Measurements from ENCODE around the gene TBC1D21. TPM values are rescaled to one million over a fixed set of nuclear protein-coding genes. Genes with fewer than 3 reads are reported as not detected.
A peak's percentile ranks its signal among the peaks of the same experiment; 100 is the strongest.

Gene TBC1D21
- total RNA-seq, 2 experiments from 2014 or later, result not detected

- no peak for ATAC-seq
- H3K4me1 Mint-ChIP-seq (ENCODE audit: low read depth), result peaks cover under 1% of the 10 kb centered on the region
- ChIA-PET POLR2A (no interaction called here), CTCF (interaction anchor here (1.4 kb wide), 1 partner anchor 8 kb away, joined by 9 read pairs; no protein-coding TSS in a partner anchor)
- H3K36me3 Mint-ChIP-seq (ENCODE audit: low read depth), result no peaks in the 10 kb centered on the region
- H3K27ac Mint-ChIP-seq, result no peak overlapping the region
- H3K27me3 Mint-ChIP-seq (ENCODE audit: low read depth), result peaks cover 39% of the 10 kb centered on the region
- no peak overlapping the region for H3K4me3 Mint-ChIP-seq
- H3K9me3 Mint-ChIP-seq (ENCODE audit: insufficient read depth), result no peaks in the 10 kb centered on the region
- DNase-seq, result no peak
These were observed 7.5 kb upstream of the TBC1D21 start for GRCh38 chr15:73865904-73866303.

GRCh38 chr15:73866481-73866880 is 6.9 kb upstream of the TBC1D21 start:
- Mint-ChIP-seq H3K27ac (no peak overlapping the region), H3K27me3 (ENCODE audit: low read depth) (peaks cover 45% of the 10 kb centered on the region), H3K4me1 (ENCODE audit: low read depth) (peaks cover 2% of the 10 kb centered on the region), H3K36me3 (ENCODE audit: low read depth) (no peaks in the 10 kb centered on the region), H3K9me3 (ENCODE audit: insufficient read depth) (no peaks in the 10 kb centered on the region), H3K4me3 (no peak overlapping the region)
- CTCF ChIA-PET, result interaction anchor here (1.4 kb wide), 1 partner anchor 8 kb away, joined by 9 read pairs; no protein-coding TSS in a partner anchor
- POLR2A ChIA-PET, result no interaction called here
- DNase-seq, result no peak
- no peak for ATAC-seq

GRCh38 chr15:73866881-73867410 is 6.4 kb upstream of the TBC1D21 start:
- Mint-ChIP-seq H3K4me3 (no peak overlapping the region), H3K27me3 (ENCODE audit: low read depth) (peaks cover 43% of the 10 kb centered on the region), H3K4me1 (ENCODE audit: low read depth) (peaks cover 2% of the 10 kb centered on the region), H3K27ac (no peak overlapping the region), H3K9me3 (ENCODE audit: insufficient read depth) (no peaks in the 10 kb centered on the region), H3K36me3 (ENCODE audit: low read depth) (no peaks in the 10 kb centered on the region)
- POLR2A ChIA-PET, result no interaction called here
- DNase-seq (no peak), ATAC-seq (no peak)
- CTCF ChIA-PET, result no interaction called here

GRCh38 chr15:73867426-73867825 is 5.9 kb upstream of the TBC1D21 start:
- Mint-ChIP-seq H3K27me3 (ENCODE audit: low read depth) (peaks cover 41% of the 10 kb centered on the region), H3K4me3 (no peak overlapping the region), H3K4me1 (ENCODE audit: low read depth) (peaks cover 2% of the 10 kb centered on the region), H3K27ac (no peak overlapping the region), H3K36me3 (ENCODE audit: low read depth) (no peaks in the 10 kb centered on the region), H3K9me3 (ENCODE audit: insufficient read depth) (no peaks in the 10 kb centered on the region)
- CTCF ChIA-PET, result no interaction called here
- DNase-seq, result no peak
- POLR2A ChIA-PET, result no interaction called here
- no peak for ATAC-seq

GRCh38 chr15:73867956-73868355 is 5.4 kb upstream of the TBC1D21 start:
- no peak for ATAC-seq
- DNase-seq, result no peak
- ChIA-PET CTCF (interaction anchor here (1.4 kb wide), 1 partner anchor 39 kb away, joined by 5 read pairs; no protein-coding TSS in a partner anchor), POLR2A (no interaction called here)
- no peaks in the 10 kb centered on the region for H3K36me3 Mint-ChIP-seq (ENCODE audit: low read depth)
- no peak overlapping the region for H3K4me3 Mint-ChIP-seq
- H3K9me3 Mint-ChIP-seq (ENCODE audit: insufficient read depth), result no peaks in the 10 kb centered on the region
- peaks cover 2% of the 10 kb centered on the region for H3K4me1 Mint-ChIP-seq (ENCODE audit: low read depth)
- no peak overlapping the region for H3K27ac Mint-ChIP-seq
- H3K27me3 Mint-ChIP-seq (ENCODE audit: low read depth), result peaks cover 44% of the 10 kb centered on the region

GRCh38 chr15:73869216-73869995 is 4.0 kb upstream of the TBC1D21 start:
- DNase-seq (no peak), ATAC-seq (no peak)
- POLR2A ChIA-PET, result no interaction called here
- no peak overlapping the region for H3K4me3 Mint-ChIP-seq
- peaks cover 2% of the 10 kb centered on the region for H3K4me1 Mint-ChIP-seq (ENCODE audit: low read depth)
- no peak overlapping the region for H3K27ac Mint-ChIP-seq
- H3K36me3 Mint-ChIP-seq (ENCODE audit: low read depth), result no peaks in the 10 kb centered on the region
- no peaks in the 10 kb centered on the region for H3K9me3 Mint-ChIP-seq (ENCODE audit: insufficient read depth)
- peaks cover 39% of the 10 kb centered on the region for H3K27me3 Mint-ChIP-seq (ENCODE audit: low read depth)
- CTCF ChIA-PET, result interaction anchor here (1.4 kb wide), 1 partner anchor 38 kb away, joined by 5 read pairs; no protein-coding TSS in a partner anchor

GRCh38 chr15:73870700-73871408 is 2.5 kb upstream of the TBC1D21 start:
- DNase-seq (no peak), ATAC-seq (no peak)
- Mint-ChIP-seq H3K4me3 (no peak overlapping the region), H3K4me1 (ENCODE audit: low read depth) (peaks cover 2% of the 10 kb centered on the region), H3K27ac (no peak overlapping the region), H3K27me3 (ENCODE audit: low read depth) (peaks cover 30% of the 10 kb centered on the region), H3K9me3 (ENCODE audit: insufficient read depth) (no peaks in the 10 kb centered on the region), H3K36me3 (ENCODE audit: low read depth) (no peaks in the 10 kb centered on the region)
- CTCF ChIA-PET, result interaction anchor here (0.6 to 5.5 kb wide), 4 partner anchors 13 to 58 kb away, joined by 3 to 115 read pairs (median 3); no protein-coding TSS in a partner anchor
- POLR2A ChIA-PET, result no interaction called here

GRCh38 chr15:73872346-73872745 is 1.0 kb upstream of the TBC1D21 start:
- ATAC-seq (no peak), DNase-seq (no peak)
- Mint-ChIP-seq H3K4me1 (ENCODE audit: low read depth) (peaks cover 2% of the 10 kb centered on the region), H3K36me3 (ENCODE audit: low read depth) (no peaks in the 10 kb centered on the region), H3K27ac (no peak overlapping the region), H3K4me3 (no peak overlapping the region), H3K9me3 (ENCODE audit: insufficient read depth) (no peaks in the 10 kb centered on the region), H3K27me3 (ENCODE audit: low read depth) (peaks cover 21% of the 10 kb centered on the region)
- ChIA-PET POLR2A (no interaction called here), CTCF (interaction anchor here (1.4 to 5.5 kb wide), 5 partner anchors 14 to 56 kb away, joined by 3 to 115 read pairs (median 41); no protein-coding TSS in a partner anchor)

- Mint-ChIP-seq H3K27me3 (ENCODE audit: low read depth) (peaks cover 28% of the 10 kb centered on the region), H3K9me3 (ENCODE audit: insufficient read depth) (no peaks in the 10 kb centered on the region), H3K36me3 (ENCODE audit: low read depth) (no peaks in the 10 kb centered on the region), H3K27ac (no peak overlapping the region), H3K4me3 (no peak overlapping the region), H3K4me1 (ENCODE audit: low read depth) (peaks cover 2% of the 10 kb centered on the region)
- ChIA-PET POLR2A (no interaction called here), CTCF (interaction anchor here (0.8 to 5.5 kb wide), 25 partner anchors 8 to 283 kb away, joined by 3 to 115 read pairs (median 4); no protein-coding TSS in a partner anchor)
- DNase-seq, result peak; percentile 66
- no peak for ATAC-seq
These were observed 636 bp downstream of the TBC1D21 start for GRCh38 chr15:73873889-73874511.

GRCh38 chr15:73879426-73879825 is 6.1 kb downstream of the TBC1D21 start:
- no peak for ATAC-seq
- Mint-ChIP-seq H3K4me3 (no peak overlapping the region), H3K27me3 (ENCODE audit: low read depth) (peaks cover 17% of the 10 kb centered on the region), H3K9me3 (ENCODE audit: insufficient read depth) (no peaks in the 10 kb centered on the region), H3K27ac (no peak overlapping the region), H3K36me3 (ENCODE audit: low read depth) (no peaks in the 10 kb centered on the region), H3K4me1 (ENCODE audit: low read depth) (no peaks in the 10 kb centered on the region)
- DNase-seq, result no peak
- ChIA-PET CTCF (no interaction called here), POLR2A (no interaction called here)

GRCh38 chr15:73881579-73882320 is 8.4 kb downstream of the TBC1D21 start:
- Mint-ChIP-seq H3K36me3 (ENCODE audit: low read depth) (no peaks in the 10 kb centered on the region), H3K4me1 (ENCODE audit: low read depth) (no peaks in the 10 kb centered on the region), H3K27ac (no peak overlapping the region), H3K4me3 (no peak overlapping the region), H3K27me3 (ENCODE audit: low read depth) (peaks cover 21% of the 10 kb centered on the region), H3K9me3 (ENCODE audit: insufficient read depth) (no peaks in the 10 kb centered on the region)
- ATAC-seq (no peak), DNase-seq (no peak)
- ChIA-PET POLR2A (no interaction called here), CTCF (no interaction called here)

All from activated CD8-positive, alpha-beta T cell treated with anti-CD3 and anti-CD28 coated beads, Interleukin-2, amount 10 ng/mL, durations not matched to agents 7 days and 5 days (primary cell).